ENCODE results near the gene MBNL2. TPM values are rescaled to one million over a fixed set of nuclear protein-coding genes. Genes with fewer than 3 reads are reported as not detected.

The MBNL2 gene
- total and polyA plus RNA-seq, 10 of the 15 experiments (the other 5 are each of a cell fraction or from before 2014, with no cell fraction given) = 1.6 to 9.7 (median 6.7) TPM

DNA sequence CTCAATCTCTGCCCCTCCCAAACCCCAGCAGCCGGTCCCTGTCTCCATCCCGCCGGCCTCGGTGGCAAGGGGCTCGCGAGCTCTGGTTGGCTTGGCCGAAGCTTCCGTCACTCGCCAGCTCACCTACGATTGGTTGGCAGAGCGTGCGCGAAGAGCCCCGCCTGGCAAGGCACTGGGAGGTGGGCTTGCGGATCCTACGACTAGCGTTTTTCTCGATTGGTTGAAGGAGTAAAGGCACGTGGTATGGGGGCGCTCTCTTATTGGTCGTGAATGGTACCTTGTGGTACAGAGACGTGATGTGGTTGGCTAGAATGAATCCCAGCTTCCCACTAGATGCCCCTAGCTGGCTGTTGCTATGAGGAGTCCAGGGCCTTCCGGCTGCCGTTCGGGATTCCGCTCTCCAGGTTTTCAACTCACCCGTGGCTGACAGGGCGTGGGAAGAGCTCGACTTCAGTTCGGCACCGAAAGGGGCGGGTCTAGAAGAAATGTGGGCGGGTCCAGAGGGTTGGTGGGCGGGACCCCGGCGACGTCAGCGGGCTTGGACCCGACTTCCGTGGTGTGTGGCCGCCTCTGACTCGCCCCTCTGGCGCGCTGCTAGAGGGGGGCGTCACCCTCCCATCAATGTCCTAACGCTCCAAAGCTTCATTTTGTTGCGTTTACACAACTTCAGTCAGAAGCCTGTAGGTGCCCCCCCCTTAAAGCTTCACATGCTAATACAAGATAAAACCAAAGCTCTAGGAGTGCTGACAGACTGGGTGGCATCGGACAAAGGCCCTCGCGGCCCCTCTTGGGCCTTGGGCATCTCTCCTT is 211.0 kb downstream of the MBNL2 start (continued):
- TF ChIP-seq, protein P1, sequence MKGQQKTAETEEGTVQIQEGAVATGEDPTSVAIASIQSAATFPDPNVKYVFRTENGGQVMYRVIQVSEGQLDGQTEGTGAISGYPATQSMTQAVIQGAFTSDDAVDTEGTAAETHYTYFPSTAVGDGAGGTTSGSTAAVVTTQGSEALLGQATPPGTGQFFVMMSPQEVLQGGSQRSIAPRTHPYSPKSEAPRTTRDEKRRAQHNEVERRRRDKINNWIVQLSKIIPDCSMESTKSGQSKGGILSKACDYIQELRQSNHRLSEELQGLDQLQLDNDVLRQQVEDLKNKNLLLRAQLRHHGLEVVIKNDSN (IDR thresholded peaks at IDR 0.05; ENCODE audit: borderline replicate concordance, extremely low read length, insufficient read depth, low read depth, low read length) = peak; percentile 87
- TF ChIP-seq POLR2AphosphoS5 (IDR thresholded peaks at IDR 0.05; ENCODE audit: low read length) (no peak), CHD1 (IDR thresholded peaks at IDR 0.05; ENCODE audit: low read depth, low read length) (peak; percentile 34; the same call in 1 of the 2 replicates), E2F4 (IDR thresholded peaks at IDR 0.05; ENCODE audit: low read depth, low read length) (peak; percentile 69), CHD4 (IDR thresholded peaks at IDR 0.05) (no peak), EZH2 (IDR thresholded peaks at IDR 0.05; ENCODE audit: borderline replicate concordance, control insufficient read depth, low read depth, low read length) (no peak), HDAC6 (IDR thresholded peaks at IDR 0.05; ENCODE audit: unreplicated experiment) (no peak), NBN (IDR thresholded peaks at IDR 0.05) (peak; percentile 71), ASH2L (IDR thresholded peaks at IDR 0.05; ENCODE audit: borderline replicate concordance, low read depth) (no peak), TAF1 (IDR thresholded peaks at IDR 0.05; ENCODE audit: borderline replicate concordance, low read depth, low read length) (no peak; the same call in 1 of the 2 replicates), SUPT20H (IDR thresholded peaks at IDR 0.05; ENCODE audit: borderline replicate concordance, control insufficient read depth, low read depth, low read length) (no peak), TBL1XR1 (IDR thresholded peaks at IDR 0.05; ENCODE audit: low read depth, low read length) (peak; percentile 56; the same call in 1 of the 2 replicates), JUND (IDR thresholded peaks at IDR 0.05; ENCODE audit: low read depth, low read length) (no peak), BRCA1 (IDR thresholded peaks at IDR 0.05; ENCODE audit: low read depth, low read length) (no peak; the same call in 1 of the 2 replicates), FOXK2 (IDR thresholded peaks at IDR 0.05) (no peak), LARP7 (IDR thresholded peaks at IDR 0.05) (no peak; the same call in 1 of the 2 replicates), ESRRA (IDR thresholded peaks at IDR 0.05; ENCODE audit: low read length) (peak; percentile 76; the same call in 1 of the 2 replicates), POLR2AphosphoS2 (IDR thresholded peaks at IDR 0.05; ENCODE audit: low read depth, low read length) (no peak), ZBED1 (IDR thresholded peaks at IDR 0.05; ENCODE audit: borderline replicate concordance) (no peak), SREBF1 (IDR thresholded peaks at IDR 0.05; ENCODE audit: low read length) (no peak), NFYA (IDR thresholded peaks at IDR 0.05; ENCODE audit: borderline replicate concordance, low read depth, low read length) (no peak; the same call in none of the 2 replicates), RUNX3 (IDR thresholded peaks at IDR 0.05; ENCODE audit: low read length) (peak; percentile 68), PAX8 (IDR thresholded peaks at IDR 0.05) (no peak), NR2C2 (IDR thresholded peaks at IDR 0.05; ENCODE audit: borderline replicate concordance, control insufficient read depth, insufficient read length, low read depth) (no peak)
- TF ChIP-seq, protein P2, sequence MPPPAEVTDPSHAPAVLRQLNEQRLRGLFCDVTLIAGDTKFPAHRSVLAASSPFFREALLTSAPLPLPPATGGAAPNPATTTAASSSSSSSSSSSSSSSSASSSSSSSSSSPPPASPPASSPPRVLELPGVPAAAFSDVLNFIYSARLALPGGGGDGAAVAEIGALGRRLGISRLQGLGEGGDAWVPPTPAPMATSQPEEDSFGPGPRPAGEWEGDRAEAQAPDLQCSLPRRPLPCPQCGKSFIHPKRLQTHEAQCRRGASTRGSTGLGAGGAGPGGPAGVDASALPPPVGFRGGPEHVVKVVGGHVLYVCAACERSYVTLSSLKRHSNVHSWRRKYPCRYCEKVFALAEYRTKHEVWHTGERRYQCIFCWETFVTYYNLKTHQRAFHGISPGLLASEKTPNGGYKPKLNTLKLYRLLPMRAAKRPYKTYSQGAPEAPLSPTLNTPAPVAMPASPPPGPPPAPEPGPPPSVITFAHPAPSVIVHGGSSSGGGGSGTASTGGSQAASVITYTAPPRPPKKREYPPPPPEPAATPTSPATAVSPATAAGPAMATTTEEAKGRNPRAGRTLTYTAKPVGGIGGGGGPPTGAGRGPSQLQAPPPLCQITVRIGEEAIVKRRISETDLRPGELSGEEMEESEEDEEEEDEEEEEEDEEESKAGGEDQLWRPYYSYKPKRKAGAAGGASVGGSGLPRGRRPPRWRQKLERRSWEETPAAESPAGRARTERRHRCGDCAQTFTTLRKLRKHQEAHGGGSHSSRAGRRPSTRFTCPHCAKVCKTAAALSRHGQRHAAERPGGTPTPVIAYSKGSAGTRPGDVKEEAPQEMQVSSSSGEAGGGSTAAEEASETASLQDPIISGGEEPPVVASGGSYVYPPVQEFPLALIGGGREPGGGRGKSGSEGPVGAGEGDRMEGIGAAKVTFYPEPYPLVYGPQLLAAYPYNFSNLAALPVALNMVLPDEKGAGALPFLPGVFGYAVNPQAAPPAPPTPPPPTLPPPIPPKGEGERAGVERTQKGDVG (CRISPR knock-in tag; IDR thresholded peaks at IDR 0.05) = no peak

All from GM12878 (cell line).